ENCODE results near the gene UQCR11. TPM values are rescaled to one million over a fixed set of nuclear protein-coding genes. Genes with fewer than 3 reads are reported as not detected.

UQCR11 gene
- total RNA-seq, 2 donors from 2014 or later: 179 to 184 TPM

- H3K27me3 Mint-ChIP-seq: no peaks in the 10 kb centered on the region
- no peak overlapping the region for H3K27ac Mint-ChIP-seq
- H3K36me3 Mint-ChIP-seq: no peaks in the 10 kb centered on the region
- no peak for ATAC-seq
- no peak for DNase-seq (ENCODE audit: low spot score)
- no peak overlapping the region for H3K4me3 Mint-ChIP-seq
- H3K4me1 Mint-ChIP-seq (ENCODE audit: low read depth in 2 of 2): no peaks in the 10 kb centered on the region
- H3K9me3 Mint-ChIP-seq: no peaks in the 10 kb centered on the region
Measured at GRCh38 chr19:1630012-1630411, 24.8 kb upstream of the UQCR11 start.

GRCh38 chr19:1629256-1629808 lies 24.1 kb upstream of the UQCR11 start:
- H3K27ac Mint-ChIP-seq: no peak overlapping the region
- H3K36me3 Mint-ChIP-seq: no peaks in the 10 kb centered on the region
- no peak overlapping the region for H3K4me3 Mint-ChIP-seq
- H3K27me3 Mint-ChIP-seq: no peaks in the 10 kb centered on the region
- no peak for ATAC-seq
- H3K4me1 Mint-ChIP-seq (ENCODE audit: low read depth in 2 of 2): peaks cover 0 to 2% of the 10 kb centered on the region in 2 donors
- no peak for DNase-seq (ENCODE audit: low spot score)
- no peaks in the 10 kb centered on the region for H3K9me3 Mint-ChIP-seq

GRCh38 chr19:1627194-1627593 lies 21.9 kb upstream of the UQCR11 start:
- Mint-ChIP-seq H3K4me3 (no peak overlapping the region), H3K36me3 (no peaks in the 10 kb centered on the region), H3K4me1 (ENCODE audit: low read depth in 2 of 2) (peaks cover 0 to 5% of the 10 kb centered on the region in 2 donors), H3K27me3 (no peaks in the 10 kb centered on the region), H3K27ac (no peak overlapping the region), H3K9me3 (no peaks in the 10 kb centered on the region)
- ATAC-seq (no peak), DNase-seq (ENCODE audit: low spot score) (no peak)

- H3K4me3 Mint-ChIP-seq: no peak overlapping the region
- no peaks in the 10 kb centered on the region for H3K27me3 Mint-ChIP-seq
- DNase-seq (ENCODE audit: low spot score) (no peak), ATAC-seq (no peak)
- H3K9me3 Mint-ChIP-seq: no peaks in the 10 kb centered on the region
- no peaks in the 10 kb centered on the region for H3K36me3 Mint-ChIP-seq
- peaks cover 0 to 5% of the 10 kb centered on the region in 2 donors for H3K4me1 Mint-ChIP-seq (ENCODE audit: low read depth in 2 of 2)
- no peak overlapping the region for H3K27ac Mint-ChIP-seq
Measured at GRCh38 chr19:1626417-1627010, 21.3 kb upstream of the UQCR11 start.

GRCh38 chr19:1624458-1624857 lies 19.2 kb upstream of the UQCR11 start:
- no peaks in the 10 kb centered on the region for H3K9me3 Mint-ChIP-seq
- ATAC-seq: peak; percentile 43 to 59
- no peak overlapping the region for H3K27ac Mint-ChIP-seq
- H3K4me3 Mint-ChIP-seq: no peak overlapping the region
- no peak for DNase-seq (ENCODE audit: low spot score)
- no peaks in the 10 kb centered on the region for H3K27me3 Mint-ChIP-seq
- H3K4me1 Mint-ChIP-seq (ENCODE audit: low read depth in 2 of 2): peaks cover 0 to 5% of the 10 kb centered on the region in 2 donors
- no peaks in the 10 kb centered on the region for H3K36me3 Mint-ChIP-seq

GRCh38 chr19:1622541-1622940 lies 17.3 kb upstream of the UQCR11 start:
- peaks cover 0 to 12% of the 10 kb centered on the region in 2 donors for H3K4me1 Mint-ChIP-seq (ENCODE audit: low read depth in 2 of 2)
- no peak overlapping the region for H3K4me3 Mint-ChIP-seq
- no peaks in the 10 kb centered on the region for H3K9me3 Mint-ChIP-seq
- H3K36me3 Mint-ChIP-seq: no peaks in the 10 kb centered on the region
- H3K27ac Mint-ChIP-seq: no peak overlapping the region
- H3K27me3 Mint-ChIP-seq: no peaks in the 10 kb centered on the region
- DNase-seq (ENCODE audit: low spot score) (no peak), ATAC-seq (no peak)

- H3K4me3 Mint-ChIP-seq: no peak overlapping the region
- no peaks in the 10 kb centered on the region for H3K27me3 Mint-ChIP-seq
- H3K27ac Mint-ChIP-seq: no peak overlapping the region
- no peaks in the 10 kb centered on the region for H3K36me3 Mint-ChIP-seq
- H3K4me1 Mint-ChIP-seq (ENCODE audit: low read depth in 2 of 2): peaks cover 4 to 12% of the 10 kb centered on the region in 2 donors
- DNase-seq (ENCODE audit: low spot score): no peak
- ATAC-seq: no peak
- H3K9me3 Mint-ChIP-seq: no peaks in the 10 kb centered on the region
Measured at GRCh38 chr19:1622007-1622406, 16.7 kb upstream of the UQCR11 start.

- H3K9me3 Mint-ChIP-seq: no peaks in the 10 kb centered on the region
- DNase-seq (ENCODE audit: low spot score) (no peak), ATAC-seq (no peak)
- no peaks in the 10 kb centered on the region for H3K36me3 Mint-ChIP-seq
- H3K27me3 Mint-ChIP-seq: no peaks in the 10 kb centered on the region
- no peak overlapping the region for H3K27ac Mint-ChIP-seq
- no peak overlapping the region for H3K4me3 Mint-ChIP-seq
- H3K4me1 Mint-ChIP-seq (ENCODE audit: low read depth in 2 of 2): peaks cover 8 to 15% of the 10 kb centered on the region in 2 donors
Measured at GRCh38 chr19:1621574-1621973, 16.3 kb upstream of the UQCR11 start.

- no peaks in the 10 kb centered on the region for H3K36me3 Mint-ChIP-seq
- no peak for DNase-seq (ENCODE audit: low spot score)
Measured at GRCh38 chr19:1621021-1621420, 15.8 kb upstream of the UQCR11 start.

GRCh38 chr19:1620502-1620901 lies 15.2 kb upstream of the UQCR11 start:
- DNase-seq (ENCODE audit: low spot score) (no peak), ATAC-seq (no peak)
- Mint-ChIP-seq H3K4me1 (ENCODE audit: low read depth in 2 of 2) (peaks cover 9 to 16% of the 10 kb centered on the region in 2 donors), H3K9me3 (no peaks in the 10 kb centered on the region), H3K36me3 (no peaks in the 10 kb centered on the region), H3K27me3 (no peaks in the 10 kb centered on the region), H3K4me3 (no peak overlapping the region), H3K27ac (no peak overlapping the region)

More at GRCh38 chr19:1621021-1621420, 15.8 kb upstream of the UQCR11 start:
- Mint-ChIP-seq H3K4me3 (no peak overlapping the region), H3K27me3 (no peaks in the 10 kb centered on the region), H3K27ac (no peak overlapping the region), H3K4me1 (ENCODE audit: low read depth in 2 of 2) (peaks cover 9 to 16% of the 10 kb centered on the region in 2 donors), H3K9me3 (no peaks in the 10 kb centered on the region)
- ATAC-seq: no peak

GRCh38 chr19:1619703-1620102 lies 14.4 kb upstream of the UQCR11 start:
- H3K4me3 Mint-ChIP-seq: no peak overlapping the region
- H3K4me1 Mint-ChIP-seq (ENCODE audit: low read depth in 2 of 2): peaks cover 9 to 15% of the 10 kb centered on the region in 2 donors
- DNase-seq (ENCODE audit: low spot score) (no peak), ATAC-seq (no peak)
- no peak overlapping the region for H3K27ac Mint-ChIP-seq
- H3K27me3 Mint-ChIP-seq: no peaks in the 10 kb centered on the region
- H3K9me3 Mint-ChIP-seq: no peaks in the 10 kb centered on the region
- no peaks in the 10 kb centered on the region for H3K36me3 Mint-ChIP-seq

- H3K27me3 Mint-ChIP-seq: no peaks in the 10 kb centered on the region
- H3K36me3 Mint-ChIP-seq: no peaks in the 10 kb centered on the region
- ATAC-seq: no peak
- no peak for DNase-seq (ENCODE audit: low spot score)
- H3K4me3 Mint-ChIP-seq: no peak overlapping the region
- peaks cover 9 to 14% of the 10 kb centered on the region in 2 donors for H3K4me1 Mint-ChIP-seq (ENCODE audit: low read depth in 2 of 2)
- H3K9me3 Mint-ChIP-seq: no peaks in the 10 kb centered on the region
- no peak overlapping the region for H3K27ac Mint-ChIP-seq
Measured at GRCh38 chr19:1619094-1619439, 13.8 kb upstream of the UQCR11 start.

- H3K4me3 Mint-ChIP-seq: no peak overlapping the region
- no peaks in the 10 kb centered on the region for H3K36me3 Mint-ChIP-seq
- H3K4me1 Mint-ChIP-seq (ENCODE audit: low read depth in 2 of 2): peaks cover 9 to 14% of the 10 kb centered on the region in 2 donors
- H3K27me3 Mint-ChIP-seq: no peaks in the 10 kb centered on the region
- ATAC-seq: peak in 1 of 2 donors; percentile 47
- no peak overlapping the region for H3K27ac Mint-ChIP-seq
- H3K9me3 Mint-ChIP-seq: no peaks in the 10 kb centered on the region
- DNase-seq (ENCODE audit: low spot score): no peak
Measured at GRCh38 chr19:1618157-1619093, 13.2 kb upstream of the UQCR11 start.

GRCh38 chr19:1616875-1617274 lies 11.6 kb upstream of the UQCR11 start:
- no peaks in the 10 kb centered on the region for H3K9me3 Mint-ChIP-seq
- DNase-seq (ENCODE audit: low spot score) (no peak), ATAC-seq (no peak)
- H3K4me1 Mint-ChIP-seq (ENCODE audit: low read depth in 2 of 2): peaks cover 9 to 11% of the 10 kb centered on the region in 2 donors
- H3K36me3 Mint-ChIP-seq: no peaks in the 10 kb centered on the region
- H3K27me3 Mint-ChIP-seq: no peaks in the 10 kb centered on the region
- no peak overlapping the region for H3K4me3 Mint-ChIP-seq
- H3K27ac Mint-ChIP-seq: no peak overlapping the region
